K562 (cell line): ENCODE measurements around the gene MPHOSPH10. TPM values are rescaled to one million over a fixed set of nuclear protein-coding genes. Genes with fewer than 3 reads are reported as not detected.

Experiments used
- EP400 ChIP-seq: fragments of 450-650 bp; IDR thresholded peaks from 2 replicates; pipeline ENCODE4 v1.6.1; 2017; ENCODE audit warnings: antibody characterized with exemption, mild to moderate bottlenecking, moderate library complexity
- FOXA1 ChIP-seq: fragments of 450-650 bp; IDR thresholded peaks from 2 replicates; pipeline ENCODE4 v1.6.1; 2016; ENCODE audit warnings: mild to moderate bottlenecking, borderline replicate concordance
- HNRNPLL ChIP-seq: fragments of 200-400 bp; formaldehyde crosslinking; IDR thresholded peaks from 2 replicates; pipeline ENCODE4 v1.6.1; 2017; ENCODE audit warnings: low read length, low read depth, mild to moderate bottlenecking; ENCODE audit not compliant: poor library complexity, severe bottlenecking
- JUN ChIP-seq, 2 experiments: sonication (generic) in 1 of 2; formaldehyde crosslinking in 1 of 2; IDR thresholded peaks; 2 replicates each; pipeline versions ENCODE4 v1.6.1 to v1.8.0; 2012 to 2022; ENCODE audit warnings: borderline replicate concordance in 2 of 2, mild to moderate bottlenecking in 2 of 2, improper control_type of control experiment in 1 of 2, low read depth in 1 of 2, low read length in 1 of 2, missing genetic modification reagents in 1 of 2
- KAT7 ChIP-seq: sonication (generic); formaldehyde crosslinking; IDR thresholded peaks from 2 replicates; pipeline ENCODE4 v1.8.0; 2022; ENCODE audit warnings: missing genetic modification reagents, mild to moderate bottlenecking, borderline replicate concordance
- NCOA1 ChIP-seq: fragments of 450-650 bp; IDR thresholded peaks from 2 replicates; pipeline ENCODE4 v1.6.1; 2016; ENCODE audit warnings: low read depth
- SMARCB1 ChIP-seq: IDR thresholded peaks from 2 replicates; pipeline ENCODE4 v1.6.1; 2011; ENCODE audit warnings: improper control_type of control experiment, low read depth; ENCODE audit not compliant: insufficient read length
- TEAD2 ChIP-seq: fragments of 450-650 bp; IDR thresholded peaks from 2 replicates; pipeline ENCODE4 v1.6.1; 2016; ENCODE audit warnings: missing genetic modification characterization, control low read depth, missing compliant biosample characterization
- TRIM24 ChIP-seq, 2 experiments: fragments of 450-650 bp; IDR thresholded peaks; 2 replicates each; pipeline ENCODE4 v1.6.1; 2016
- ZNF274 ChIP-seq: IDR thresholded peaks from 2 replicates; pipeline ENCODE4 v1.6.1; 2011; ENCODE audit warnings: low read depth, mild to moderate bottlenecking, low read length, moderate library complexity, borderline replicate concordance
- polyA plus RNA-seq, 8 experiments: library from polyadenylated mRNA; depleted of rRNA in 4 of 8; stranded (reverse) in 5 of 8; unstranded in 3 of 8; fragments of >200 nt; fragmentation: Nextera tagmentation in 2 of 8; fragmentation: Illumina TruSeq in 1 of 8; extraction: Ambion mirVana in 2 of 8; extraction: Trizol in 1 of 8; gene quantifications; 2 replicates each; pipeline versions ENCODE4 v1.2.1 to v1.2.3, GENCODE V29; 2011 to 2014; ENCODE audit warnings: inconsistent platforms in 1 of 8, missing spikeins in 1 of 8
- total RNA-seq, 7 experiments: library from RNA; depleted of rRNA in 6 of 7; stranded (reverse); fragments of >200 nt in 6 of 7; fragmentation: Illumina TruSeq in 2 of 7; extraction: Trizol in 2 of 7; gene quantifications; 2 replicates each; pipeline versions ENCODE4 v1.2.1 to v1.2.3, GENCODE V29; 2011 to 2021; ENCODE audit warnings: low replicate concordance in 1 of 7
- TF ChIP-seq, protein P1 (sequence below): fragments of 450-650 bp; formaldehyde crosslinking; IDR thresholded peaks from 2 replicates; pipeline ENCODE4 v1.4.0; 2020; ENCODE audit warnings: mild to moderate bottlenecking, mixed read lengths
- TF ChIP-seq, protein P2 (sequence below): sonication (generic); formaldehyde crosslinking; IDR thresholded peaks from 2 replicates; pipeline ENCODE4 v1.8.0; 2022; ENCODE audit warnings: mild to moderate bottlenecking, missing genetic modification reagents
- TF ChIP-seq, protein P3 (sequence below): fragments of 250-450 bp; sonication (Bioruptor Pico); IDR thresholded peaks from 2 replicates; pipeline ENCODE4 v1.5.0; 2022; ENCODE audit warnings: mild to moderate bottlenecking
- TF ChIP-seq, protein P4 (sequence below): fragments of 250-450 bp; sonication (Bioruptor Pico); IDR thresholded peaks from 2 replicates; pipeline ENCODE4 v1.8.0; 2022; ENCODE audit warnings: moderate library complexity, mild to moderate bottlenecking, inconsistent platforms
- TF ChIP-seq, protein P5 (sequence below): fragments of 450-650 bp; IDR thresholded peaks from 2 replicates; pipeline ENCODE4 v1.7.1; 2018; ENCODE audit warnings: mild to moderate bottlenecking, low read depth; ENCODE audit not compliant: partially characterized antibody
- TF ChIP-seq, protein P6 (sequence below), 2 experiments: fragments of 250-450 bp in 1 of 2; fragments of 450-650 bp in 1 of 2; sonication (Bioruptor Pico) in 1 of 2; IDR thresholded peaks; 2 replicates each; pipeline versions ENCODE4 v1.6.1 to v1.8.0; 2016 to 2021; ENCODE audit warnings: mild to moderate bottlenecking in 2 of 2, moderate library complexity in 2 of 2, missing compliant biosample characterization in 1 of 2, missing genetic modification characterization in 1 of 2

MPHOSPH10 gene
- total and polyA plus RNA-seq, 9 of the 15 experiments (the other 6 are each of a cell fraction or from before 2014, with no cell fraction given), result 36.8 to 83.7 (median 58.5) TPM

DNA sequence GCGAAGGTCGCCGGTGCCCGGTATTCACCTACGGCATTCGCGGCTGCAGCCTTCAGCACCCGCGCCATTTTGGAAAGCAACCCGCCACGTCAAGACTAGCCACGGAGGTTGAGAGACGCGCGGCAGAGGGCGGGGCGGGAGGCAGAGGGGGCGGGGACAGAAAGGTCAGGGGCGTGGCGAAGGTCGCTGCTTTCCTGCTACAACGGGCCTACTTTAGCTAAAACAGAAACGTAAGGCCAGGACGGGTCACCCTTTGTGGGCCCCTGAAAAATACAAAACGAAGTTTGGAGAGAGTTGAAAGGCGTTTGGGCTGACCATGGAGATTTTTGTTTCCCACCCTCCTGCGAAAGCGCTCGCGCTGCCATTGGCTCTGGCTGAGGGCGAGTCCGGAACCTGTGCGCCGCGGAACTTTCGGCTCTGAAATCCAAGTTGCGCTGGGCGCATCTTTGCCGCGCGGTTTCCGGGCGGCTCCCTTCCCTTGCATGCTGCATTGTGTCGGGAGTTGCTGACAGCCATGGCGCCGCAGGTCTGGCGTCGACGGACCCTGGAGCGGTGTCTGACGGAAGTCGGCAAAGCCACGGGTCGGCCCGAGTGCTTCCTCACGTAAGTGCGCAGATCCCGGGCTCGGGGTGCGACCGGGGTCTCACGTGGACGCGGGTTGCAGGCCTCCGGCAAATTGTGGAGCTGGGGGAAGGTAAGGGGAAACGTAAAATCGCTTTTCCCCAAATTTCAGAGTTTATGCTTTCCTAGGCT, at the start of gene MPHOSPH10, which contains the start of gene MCEE (continued):
- TF ChIP-seq JUN (IDR thresholded peaks at IDR 0.05; ENCODE audit: borderline replicate concordance, low read depth, low read length), result peak; percentile 70; the same call in 1 of the 2 replicates
- no peak for TF ChIP-seq JUN (CRISPR knock-in tag; IDR thresholded peaks at IDR 0.05; ENCODE audit: borderline replicate concordance)
- TF ChIP-seq ZNF274, result no peak
- no peak for TF ChIP-seq SMARCB1
- peak; percentile 77 for TF ChIP-seq HNRNPLL
- peak; percentile 98 for TF ChIP-seq EP400
- TF ChIP-seq, protein P1, sequence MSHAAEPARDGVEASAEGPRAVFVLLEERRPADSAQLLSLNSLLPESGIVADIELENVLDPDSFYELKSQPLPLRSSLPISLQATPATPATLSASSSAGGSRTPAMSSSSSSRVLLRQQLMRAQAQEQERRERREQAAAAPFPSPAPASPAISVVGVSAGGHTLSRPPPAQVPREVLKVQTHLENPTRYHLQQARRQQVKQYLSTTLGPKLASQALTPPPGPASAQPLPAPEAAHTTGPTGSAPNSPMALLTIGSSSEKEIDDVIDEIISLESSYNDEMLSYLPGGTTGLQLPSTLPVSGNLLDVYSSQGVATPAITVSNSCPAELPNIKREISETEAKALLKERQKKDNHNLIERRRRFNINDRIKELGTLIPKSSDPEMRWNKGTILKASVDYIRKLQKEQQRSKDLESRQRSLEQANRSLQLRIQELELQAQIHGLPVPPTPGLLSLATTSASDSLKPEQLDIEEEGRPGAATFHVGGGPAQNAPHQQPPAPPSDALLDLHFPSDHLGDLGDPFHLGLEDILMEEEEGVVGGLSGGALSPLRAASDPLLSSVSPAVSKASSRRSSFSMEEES (CRISPR knock-in tag), result no peak
- TF ChIP-seq NCOA1, result peak; percentile 98
- TF ChIP-seq, protein P2, sequence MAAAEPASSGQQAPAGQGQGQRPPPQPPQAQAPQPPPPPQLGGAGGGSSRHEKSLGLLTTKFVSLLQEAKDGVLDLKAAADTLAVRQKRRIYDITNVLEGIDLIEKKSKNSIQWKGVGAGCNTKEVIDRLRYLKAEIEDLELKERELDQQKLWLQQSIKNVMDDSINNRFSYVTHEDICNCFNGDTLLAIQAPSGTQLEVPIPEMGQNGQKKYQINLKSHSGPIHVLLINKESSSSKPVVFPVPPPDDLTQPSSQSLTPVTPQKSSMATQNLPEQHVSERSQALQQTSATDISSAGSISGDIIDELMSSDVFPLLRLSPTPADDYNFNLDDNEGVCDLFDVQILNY (CRISPR knock-in tag), result no peak
- TF ChIP-seq, protein P3, sequence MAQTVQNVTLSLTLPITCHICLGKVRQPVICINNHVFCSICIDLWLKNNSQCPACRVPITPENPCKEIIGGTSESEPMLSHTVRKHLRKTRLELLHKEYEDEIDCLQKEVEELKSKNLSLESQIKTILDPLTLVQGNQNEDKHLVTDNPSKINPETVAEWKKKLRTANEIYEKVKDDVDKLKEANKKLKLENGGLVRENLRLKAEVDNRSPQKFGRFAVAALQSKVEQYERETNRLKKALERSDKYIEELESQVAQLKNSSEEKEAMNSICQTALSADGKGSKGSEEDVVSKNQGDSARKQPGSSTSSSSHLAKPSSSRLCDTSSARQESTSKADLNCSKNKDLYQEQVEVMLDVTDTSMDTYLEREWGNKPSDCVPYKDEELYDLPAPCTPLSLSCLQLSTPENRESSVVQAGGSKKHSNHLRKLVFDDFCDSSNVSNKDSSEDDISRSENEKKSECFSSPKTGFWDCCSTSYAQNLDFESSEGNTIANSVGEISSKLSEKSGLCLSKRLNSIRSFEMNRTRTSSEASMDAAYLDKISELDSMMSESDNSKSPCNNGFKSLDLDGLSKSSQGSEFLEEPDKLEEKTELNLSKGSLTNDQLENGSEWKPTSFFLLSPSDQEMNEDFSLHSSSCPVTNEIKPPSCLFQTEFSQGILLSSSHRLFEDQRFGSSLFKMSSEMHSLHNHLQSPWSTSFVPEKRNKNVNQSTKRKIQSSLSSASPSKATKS (CRISPR knock-in tag), result no peak
- peak in 1 of 2 experiments; percentile 99; a peak in 2 of 4 replicates for TF ChIP-seq TRIM24 (IDR thresholded peaks at IDR 0.05)
- no peak for TF ChIP-seq FOXA1
- TF ChIP-seq, protein P4, sequence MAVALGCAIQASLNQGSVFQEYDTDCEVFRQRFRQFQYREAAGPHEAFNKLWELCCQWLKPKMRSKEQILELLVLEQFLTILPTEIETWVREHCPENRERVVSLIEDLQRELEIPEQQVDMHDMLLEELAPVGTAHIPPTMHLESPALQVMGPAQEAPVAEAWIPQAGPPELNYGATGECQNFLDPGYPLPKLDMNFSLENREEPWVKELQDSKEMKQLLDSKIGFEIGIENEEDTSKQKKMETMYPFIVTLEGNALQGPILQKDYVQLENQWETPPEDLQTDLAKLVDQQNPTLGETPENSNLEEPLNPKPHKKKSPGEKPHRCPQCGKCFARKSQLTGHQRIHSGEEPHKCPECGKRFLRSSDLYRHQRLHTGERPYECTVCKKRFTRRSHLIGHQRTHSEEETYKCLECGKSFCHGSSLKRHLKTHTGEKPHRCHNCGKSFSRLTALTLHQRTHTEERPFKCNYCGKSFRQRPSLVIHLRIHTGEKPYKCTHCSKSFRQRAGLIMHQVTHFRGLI, result no peak
- TF ChIP-seq KAT7, result peak; percentile 79; the same call in 1 of the 2 replicates
- TF ChIP-seq TEAD2 (tag), result no peak
- TF ChIP-seq, protein P5, sequence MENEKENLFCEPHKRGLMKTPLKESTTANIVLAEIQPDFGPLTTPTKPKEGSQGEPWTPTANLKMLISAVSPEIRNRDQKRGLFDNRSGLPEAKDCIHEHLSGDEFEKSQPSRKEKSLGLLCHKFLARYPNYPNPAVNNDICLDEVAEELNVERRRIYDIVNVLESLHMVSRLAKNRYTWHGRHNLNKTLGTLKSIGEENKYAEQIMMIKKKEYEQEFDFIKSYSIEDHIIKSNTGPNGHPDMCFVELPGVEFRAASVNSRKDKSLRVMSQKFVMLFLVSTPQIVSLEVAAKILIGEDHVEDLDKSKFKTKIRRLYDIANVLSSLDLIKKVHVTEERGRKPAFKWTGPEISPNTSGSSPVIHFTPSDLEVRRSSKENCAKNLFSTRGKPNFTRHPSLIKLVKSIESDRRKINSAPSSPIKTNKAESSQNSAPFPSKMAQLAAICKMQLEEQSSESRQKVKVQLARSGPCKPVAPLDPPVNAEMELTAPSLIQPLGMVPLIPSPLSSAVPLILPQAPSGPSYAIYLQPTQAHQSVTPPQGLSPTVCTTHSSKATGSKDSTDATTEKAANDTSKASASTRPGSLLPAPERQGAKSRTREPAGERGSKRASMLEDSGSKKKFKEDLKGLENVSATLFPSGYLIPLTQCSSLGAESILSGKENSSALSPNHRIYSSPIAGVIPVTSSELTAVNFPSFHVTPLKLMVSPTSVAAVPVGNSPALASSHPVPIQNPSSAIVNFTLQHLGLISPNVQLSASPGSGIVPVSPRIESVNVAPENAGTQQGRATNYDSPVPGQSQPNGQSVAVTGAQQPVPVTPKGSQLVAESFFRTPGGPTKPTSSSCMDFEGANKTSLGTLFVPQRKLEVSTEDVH, result peak; percentile 82
- TF ChIP-seq, protein P6, sequence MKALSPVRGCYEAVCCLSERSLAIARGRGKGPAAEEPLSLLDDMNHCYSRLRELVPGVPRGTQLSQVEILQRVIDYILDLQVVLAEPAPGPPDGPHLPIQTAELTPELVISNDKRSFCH (CRISPR knock-in tag; IDR thresholded peaks at IDR 0.05), result no peak
- TF ChIP-seq, protein P6 (tag; IDR thresholded peaks at IDR 0.05), result no peak
